Upper lobe of left lung (tissue), 6 donors: ENCODE data around the gene IFNL3. TPM values are rescaled to one million over a fixed set of nuclear protein-coding genes. Genes with fewer than 3 reads are reported as not detected.

Experiments
- ATAC-seq, 2 donors: fragments of 200-7000 bp; cut with Tn5 transposase; one replicate each; pipeline ENCODE4 v1.9.1; 2022; ENCODE audit warnings: mild to moderate bottlenecking in 2 of 2, moderate library complexity in 2 of 2; ENCODE audit not compliant: low FRiP score in 2 of 2
- DNase-seq, 2 donors: peaks; one replicate each; pipeline ENCODE4 v3.0.0-alpha.2; 2019 to 2020
- H3K27ac ChIP-seq, 4 donors: fragments of 200-600 bp; sonication (generic); one replicate each; pipeline ENCODE4 v1.5.1; 2016 to 2019
- H3K27me3 ChIP-seq, 4 donors: fragments of 200-600 bp; sonication (generic); one replicate each; pipeline ENCODE4 v1.5.1; 2017 to 2019
- H3K36me3 ChIP-seq, 4 donors: fragments of 200-600 bp; sonication (generic); one replicate each; pipeline ENCODE4 v1.5.1; 2016 to 2019
- H3K4me1 ChIP-seq, 4 donors: fragments of 200-600 bp; sonication (generic); one replicate each; pipeline ENCODE4 v1.5.1; 2018 to 2019
- H3K4me3 ChIP-seq, 4 donors: fragments of 200-600 bp; sonication (generic); one replicate each; pipeline ENCODE4 v1.5.1; 2017 to 2019; ENCODE audit warnings: mild to moderate bottlenecking in 2 of 4, moderate library complexity in 1 of 4
- H3K9me3 ChIP-seq, 4 donors: fragments of 200-600 bp; sonication (generic); one replicate each; pipeline ENCODE4 v1.5.1; 2018 to 2019
- EP300 ChIP-seq, 4 donors: sonication (generic); formaldehyde crosslinking; IDR thresholded peaks; one replicate each; pipeline ENCODE4 v1.5.1; 2017; ENCODE audit warnings: antibody characterized with exemption in 4 of 4, control low read depth in 2 of 4
- POLR2A ChIP-seq, 4 donors: fragments of 450-650 bp; IDR thresholded peaks; one replicate each; pipeline ENCODE4 v1.5.1; 2016 to 2017; ENCODE audit warnings: antibody characterized with exemption in 4 of 4, mild to moderate bottlenecking in 2 of 4
- POLR2AphosphoS5 ChIP-seq, 2 donors: sonication (generic); formaldehyde crosslinking; IDR thresholded peaks; one replicate each; pipeline ENCODE4 v1.5.1; 2017; ENCODE audit warnings: antibody characterized with exemption in 2 of 2
- WGBS, 2 donors: methylation state at CpG; one replicate each; pipeline ENCODE4 v1.1.5; 2017 to 2018; 5-methylcytosine and 5-hydroxymethylcytosine counted together
- total RNA-seq, 6 donors: library from RNA; depleted of rRNA in 4 of 6; stranded (reverse); fragments of >200 nt in 4 of 6; gene quantifications; one replicate each; pipeline versions ENCODE4 v1.1.0 to v1.2.1, GENCODE V29; 2016 to 2021
- TF ChIP-seq, protein P1 (sequence below), 6 experiments: fragments of 450-650 bp in 4 of 6; fragments of 200-600 bp in 2 of 6; sonication (generic) in 2 of 6; IDR thresholded peaks; one replicate each; pipeline ENCODE4 v1.5.1; 2016 to 2019; ENCODE audit warnings: antibody characterized with exemption in 6 of 6
- donor health status: DM: no; HTN: no; CAD: no; lungs with moderate emphysema.
- donor health status: DM: no; HTN: yes; CAD: no; lungs with severe emphysema.

Gene IFNL3
- total RNA-seq, 6 donors from 2014 or later, result not detected

DNA sequence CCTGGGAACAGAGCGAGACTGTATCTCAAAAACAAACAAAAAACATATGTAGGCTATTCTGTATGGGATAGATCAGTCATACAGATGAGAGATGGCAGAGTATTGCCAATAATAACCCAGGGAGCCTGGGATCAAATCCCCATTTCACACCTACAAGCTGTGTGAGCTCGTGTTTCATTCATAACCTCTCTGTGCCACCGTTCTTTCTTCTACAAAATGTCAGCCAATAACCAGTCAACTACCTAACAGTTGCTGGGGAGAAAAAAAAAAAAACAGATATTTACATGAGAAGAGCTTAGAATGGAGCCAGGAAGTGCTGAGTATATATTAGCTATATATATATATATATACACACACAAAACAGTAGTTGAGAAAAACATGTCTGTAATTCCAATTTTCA, 16.9 kb upstream of the IFNL3 start:
- H3K27ac ChIP-seq, result no peak overlapping the region
- H3K36me3 ChIP-seq, result no peaks in the 10 kb centered on the region
- ATAC-seq, result no peak
- TF ChIP-seq POLR2AphosphoS5 (IDR thresholded peaks at IDR 0.05) (no peak), POLR2A (IDR thresholded peaks at IDR 0.05) (no peak), EP300 (IDR thresholded peaks at IDR 0.05) (no peak)
- TF ChIP-seq, protein P1, sequence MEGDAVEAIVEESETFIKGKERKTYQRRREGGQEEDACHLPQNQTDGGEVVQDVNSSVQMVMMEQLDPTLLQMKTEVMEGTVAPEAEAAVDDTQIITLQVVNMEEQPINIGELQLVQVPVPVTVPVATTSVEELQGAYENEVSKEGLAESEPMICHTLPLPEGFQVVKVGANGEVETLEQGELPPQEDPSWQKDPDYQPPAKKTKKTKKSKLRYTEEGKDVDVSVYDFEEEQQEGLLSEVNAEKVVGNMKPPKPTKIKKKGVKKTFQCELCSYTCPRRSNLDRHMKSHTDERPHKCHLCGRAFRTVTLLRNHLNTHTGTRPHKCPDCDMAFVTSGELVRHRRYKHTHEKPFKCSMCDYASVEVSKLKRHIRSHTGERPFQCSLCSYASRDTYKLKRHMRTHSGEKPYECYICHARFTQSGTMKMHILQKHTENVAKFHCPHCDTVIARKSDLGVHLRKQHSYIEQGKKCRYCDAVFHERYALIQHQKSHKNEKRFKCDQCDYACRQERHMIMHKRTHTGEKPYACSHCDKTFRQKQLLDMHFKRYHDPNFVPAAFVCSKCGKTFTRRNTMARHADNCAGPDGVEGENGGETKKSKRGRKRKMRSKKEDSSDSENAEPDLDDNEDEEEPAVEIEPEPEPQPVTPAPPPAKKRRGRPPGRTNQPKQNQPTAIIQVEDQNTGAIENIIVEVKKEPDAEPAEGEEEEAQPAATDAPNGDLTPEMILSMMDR (IDR thresholded peaks at IDR 0.05), result no peak
- H3K27me3 ChIP-seq, result peaks cover 0 to 29% (median 13%) of the 10 kb centered on the region in 4 donors
- no peak overlapping the region for H3K4me3 ChIP-seq
- no peak for DNase-seq
- 83 to 84% methylated on average over 3 of the region's 3 CpGs for WGBS, 2 donors
- no peaks in the 10 kb centered on the region for H3K9me3 ChIP-seq
- peaks cover 4 to 20% (median 14%) of the 10 kb centered on the region in 4 donors for H3K4me1 ChIP-seq

DNA sequence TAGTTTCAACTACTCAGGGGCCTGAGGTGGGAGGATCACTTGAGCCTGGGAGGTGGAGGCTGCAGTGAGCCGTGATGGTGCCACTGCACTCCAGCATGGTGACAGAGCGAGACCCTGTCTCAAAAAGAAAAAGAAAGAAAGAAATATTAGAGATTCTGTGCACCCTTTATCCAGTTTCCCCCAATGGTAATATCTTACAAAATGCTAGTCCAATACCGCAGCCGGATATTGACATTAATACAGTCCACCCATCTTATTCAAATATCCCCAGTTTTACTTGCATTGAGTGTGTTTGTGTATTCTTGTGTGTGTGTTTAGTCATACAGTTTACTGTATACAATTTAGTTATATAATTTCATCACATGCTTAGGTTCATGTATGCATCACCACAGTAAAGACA, 12.4 kb upstream of the IFNL3 start:
- TF ChIP-seq, protein P1 (IDR thresholded peaks at IDR 0.05), result no peak
- TF ChIP-seq POLR2A (IDR thresholded peaks at IDR 0.05), result no peak
- no peak for TF ChIP-seq POLR2AphosphoS5 (IDR thresholded peaks at IDR 0.05)
- no peak for TF ChIP-seq EP300 (IDR thresholded peaks at IDR 0.05)
- no peak for ATAC-seq
- no peaks in the 10 kb centered on the region for H3K4me1 ChIP-seq
- H3K27me3 ChIP-seq, result peaks cover 0 to 2% (median 0%) of the 10 kb centered on the region in 4 donors
- no peaks in the 10 kb centered on the region for H3K9me3 ChIP-seq
- H3K4me3 ChIP-seq, result no peak overlapping the region
- 95% methylated on average over 4 of the region's 4 CpGs for WGBS, 2 donors
- no peaks in the 10 kb centered on the region for H3K36me3 ChIP-seq
- H3K27ac ChIP-seq, result no peak overlapping the region
- no peak for DNase-seq

DNA sequence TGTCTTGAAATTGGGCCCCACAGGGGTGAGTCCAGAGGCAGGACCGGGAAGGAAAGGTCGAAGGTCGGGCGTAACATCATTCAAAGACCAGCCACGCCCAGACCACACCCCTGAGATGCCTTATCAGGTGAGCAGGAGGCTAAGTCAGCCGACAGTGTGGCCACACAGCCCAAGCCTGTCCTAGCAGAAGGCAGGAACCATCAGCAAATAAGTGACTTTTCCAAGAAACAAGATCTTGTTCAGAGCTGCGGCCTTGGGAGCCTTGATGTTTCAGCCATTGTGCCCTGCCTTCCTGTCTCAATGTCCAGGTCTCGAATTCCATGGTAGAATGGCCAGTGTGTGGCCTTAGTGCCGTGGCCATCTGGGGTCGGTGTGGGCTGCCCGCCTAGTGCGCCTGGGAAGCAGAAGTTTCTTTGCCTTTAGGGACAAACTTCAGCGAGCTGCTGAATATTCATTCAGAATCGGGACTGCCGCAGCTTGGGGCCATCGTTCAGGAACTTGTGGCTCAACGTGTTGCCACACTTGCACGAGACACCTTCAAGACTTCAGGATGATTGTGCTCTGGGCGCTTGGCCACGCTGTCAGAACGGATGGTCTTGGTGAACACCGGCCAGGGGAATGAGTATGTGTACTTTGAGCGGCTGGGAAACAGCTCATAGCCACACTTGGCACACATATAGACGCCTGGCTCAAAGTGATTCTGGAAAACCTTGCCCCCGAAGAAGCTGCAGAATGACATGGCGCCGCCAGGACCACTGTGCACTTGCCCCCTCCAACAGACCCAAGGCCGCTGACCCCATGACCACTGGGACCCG, 9.9 kb upstream of the IFNL3 start:
- TF ChIP-seq, protein P1 (IDR thresholded peaks at IDR 0.05), result no peak
- H3K4me3 ChIP-seq, result no peak overlapping the region

DNA sequence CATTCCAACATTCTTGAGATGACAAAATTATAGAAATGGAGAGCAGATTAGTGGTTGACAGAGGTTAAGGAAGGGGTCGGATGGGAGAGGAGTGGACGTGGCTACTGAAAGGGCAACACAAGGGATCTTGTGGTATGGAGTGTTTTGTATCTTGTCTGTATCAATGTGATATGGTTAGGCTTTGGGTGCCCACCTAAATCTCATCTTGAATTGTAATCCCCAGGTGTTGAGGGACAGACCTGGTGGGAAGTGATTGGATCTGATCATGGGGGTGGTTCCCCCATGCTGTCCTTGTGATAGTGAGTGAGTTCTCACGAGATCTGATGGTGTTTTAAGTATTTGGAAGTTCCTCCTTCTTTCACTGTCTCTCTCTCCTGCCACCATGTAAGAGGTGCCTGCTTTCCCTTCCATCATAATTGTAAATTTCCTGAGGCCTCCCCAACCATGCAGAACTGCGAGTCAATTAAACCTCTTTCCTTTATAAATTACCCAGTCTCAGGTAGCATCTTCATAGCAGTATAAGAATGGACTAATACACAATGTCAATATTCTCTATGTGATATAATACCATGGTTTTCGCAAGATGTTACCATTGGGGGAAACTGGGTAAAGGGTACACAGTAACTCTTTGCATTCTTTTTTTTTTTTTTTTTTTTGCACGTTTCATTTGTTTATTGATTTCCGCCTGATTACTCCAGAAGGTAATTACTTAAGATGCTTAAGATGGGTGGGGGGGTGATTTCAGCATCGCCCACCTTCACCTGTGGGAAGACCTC, 8.8 kb upstream of the IFNL3 start:
- no peak for TF ChIP-seq POLR2AphosphoS5 (IDR thresholded peaks at IDR 0.05)
- TF ChIP-seq EP300 (IDR thresholded peaks at IDR 0.05), result no peak
- TF ChIP-seq POLR2A (IDR thresholded peaks at IDR 0.05), result no peak
- TF ChIP-seq, protein P1 (IDR thresholded peaks at IDR 0.05), result no peak
- Histone ChIP-seq H3K36me3 (no peaks in the 10 kb centered on the region), H3K27me3 (peaks cover 0 to 3% (median under 1%) of the 10 kb centered on the region in 4 donors), H3K27ac (no peak overlapping the region), H3K4me3 (no peak overlapping the region), H3K4me1 (no peaks in the 10 kb centered on the region), H3K9me3 (no peaks in the 10 kb centered on the region)
- 81 to 83% methylated on average over 8 of the region's 8 CpGs for WGBS, 2 donors
- no peak for ATAC-seq
- no peak for DNase-seq

More for the DNA sequence above, 9.9 kb upstream of the IFNL3 start:
- no peak overlapping the region for H3K27ac ChIP-seq
- DNase-seq (no peak), ATAC-seq (peak in 1 of 2 donors; percentile 19)
- H3K27me3 ChIP-seq, result no peaks in the 10 kb centered on the region
- H3K9me3 ChIP-seq, result no peaks in the 10 kb centered on the region
- 75 to 86% methylated on average over 12 to 29 of the region's 29 CpGs for WGBS, 2 donors
- no peaks in the 10 kb centered on the region for H3K36me3 ChIP-seq
- no peaks in the 10 kb centered on the region for H3K4me1 ChIP-seq
